Cerebellar cortex (tissue), 1 donor: ENCODE measurements around the gene ZNF215.
"Not testable (repeated sequence)": the region's sequence is repeated elsewhere in the genome, so short reads cannot be mapped to it uniquely, and the experiment has no call there.

Experiments used
- DNase-seq: peaks from one replicate; pipeline ENCODE4 v3.0.0-alpha.2; 2015; ENCODE audit warnings: low spot score

ZNF215 gene

DNA sequence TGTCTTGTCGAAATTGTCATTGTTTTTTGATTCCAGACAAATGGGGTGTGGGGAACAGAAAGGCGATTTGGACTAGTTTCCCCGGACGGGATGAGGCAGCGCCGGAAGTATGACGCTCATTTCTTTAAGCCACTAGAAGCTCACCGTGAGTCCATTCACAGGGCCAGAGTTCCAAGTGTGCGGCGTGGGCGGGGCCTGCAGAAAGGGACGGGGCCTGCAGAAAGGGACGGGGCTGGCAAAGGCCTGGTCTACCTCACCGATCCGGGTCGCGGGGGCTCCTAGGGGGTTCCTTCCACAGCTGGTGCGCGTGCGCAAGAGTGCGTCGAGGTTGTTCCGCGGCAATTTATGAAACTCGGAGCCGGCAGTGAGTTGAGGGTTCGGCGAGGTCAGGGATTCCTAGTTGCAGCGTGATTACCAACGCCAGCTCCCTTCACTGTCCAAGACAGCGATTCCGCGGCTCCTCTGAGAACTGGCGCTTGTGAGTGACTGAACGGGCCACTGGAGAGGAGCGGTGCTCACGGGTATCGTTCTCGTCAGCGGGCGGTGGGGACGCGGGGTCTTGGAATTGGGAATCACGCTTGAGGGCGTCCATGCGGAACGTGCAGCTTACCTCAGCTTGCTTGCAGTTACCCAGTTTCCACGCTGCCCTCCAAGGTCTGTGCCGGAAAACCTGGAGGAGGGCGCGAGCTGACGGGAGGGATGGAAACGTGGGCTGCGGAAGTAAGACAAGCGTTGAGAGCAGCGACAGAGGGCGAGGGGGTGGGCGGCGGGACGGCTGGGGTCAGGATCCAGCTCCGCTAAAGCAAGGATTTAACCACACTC lies at the start of gene ZNF215:
TSS of gene ZNF215 (plus strand) at position 219 of the 822 bp plus-strand sequence. CDS start 5,847 bp downstream, outside the sequence.
- DNase-seq = peak; percentile 81

DNA sequence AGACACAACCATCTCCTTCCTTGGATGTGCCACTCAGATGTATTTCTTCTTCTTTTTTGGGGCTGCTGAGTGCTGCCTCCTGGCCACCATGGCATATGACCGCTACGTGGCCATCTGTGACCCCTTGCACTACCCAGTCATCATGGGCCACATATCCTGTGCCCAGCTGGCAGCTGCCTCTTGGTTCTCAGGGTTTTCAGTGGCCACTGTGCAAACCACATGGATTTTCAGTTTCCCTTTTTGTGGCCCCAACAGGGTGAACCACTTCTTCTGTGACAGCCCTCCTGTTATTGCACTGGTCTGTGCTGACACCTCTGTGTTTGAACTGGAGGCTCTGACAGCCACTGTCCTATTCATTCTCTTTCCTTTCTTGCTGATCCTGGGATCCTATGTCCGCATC lies 49.3 kb upstream of the ZNF215 start:
- DNase-seq = no peak

DNA sequence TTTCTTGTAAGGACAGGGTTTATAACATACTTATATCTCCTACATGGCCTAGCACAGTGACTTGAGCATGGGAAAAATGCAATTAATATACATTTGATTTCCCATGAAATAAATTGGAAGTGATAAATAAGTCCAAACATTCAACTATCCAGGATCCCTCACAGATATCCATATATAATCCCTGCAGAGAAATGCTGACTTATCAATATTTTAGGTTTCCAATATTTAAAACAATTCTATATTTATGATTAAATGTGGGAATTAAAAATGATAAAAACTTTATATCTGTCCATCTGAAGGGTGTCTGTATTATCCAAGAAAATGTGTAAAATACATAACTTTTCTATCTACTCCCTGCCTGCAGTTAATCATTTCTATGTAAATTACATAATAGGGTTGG lies 43.5 kb upstream of the ZNF215 start:
- no peak for DNase-seq

DNA sequence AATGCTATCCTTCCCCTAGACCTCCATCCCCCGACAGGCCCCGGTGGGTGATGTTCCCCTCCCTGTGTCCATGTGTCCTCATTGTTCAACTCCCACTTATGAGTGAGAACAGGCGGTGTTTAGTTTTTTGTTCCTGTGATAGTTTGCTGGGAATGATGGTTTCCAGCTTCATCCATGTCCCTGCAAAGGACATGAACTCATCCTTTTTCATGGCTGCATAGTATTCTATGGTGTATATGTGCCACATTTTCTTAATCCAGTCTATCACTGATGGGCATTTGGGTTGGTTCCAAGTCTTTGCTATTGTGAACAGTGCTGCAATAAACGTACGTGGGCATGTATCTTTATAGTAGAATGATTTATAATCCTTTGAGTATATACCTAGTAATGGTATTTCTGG lies 38.5 kb upstream of the ZNF215 start:
- not testable (repeated sequence) for DNase-seq

DNA sequence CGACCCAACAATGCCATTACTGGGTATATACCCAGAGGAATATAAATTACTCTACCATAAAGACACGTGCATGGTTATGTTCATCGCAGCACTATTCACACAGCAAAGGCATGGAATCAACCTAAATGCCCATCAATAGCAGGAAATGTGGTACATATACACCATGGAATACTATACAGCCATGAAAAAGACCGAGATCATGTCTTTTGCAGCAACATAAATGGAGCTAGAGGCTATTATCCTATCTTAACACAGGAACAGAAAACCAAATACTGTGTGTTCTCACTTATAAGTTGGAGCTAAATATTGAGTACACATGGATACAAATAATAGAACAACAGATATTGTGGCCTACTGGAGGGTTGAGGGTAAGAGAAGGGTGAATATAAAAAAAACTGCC lies 37.4 kb upstream of the ZNF215 start:
- DNase-seq = no peak

DNA sequence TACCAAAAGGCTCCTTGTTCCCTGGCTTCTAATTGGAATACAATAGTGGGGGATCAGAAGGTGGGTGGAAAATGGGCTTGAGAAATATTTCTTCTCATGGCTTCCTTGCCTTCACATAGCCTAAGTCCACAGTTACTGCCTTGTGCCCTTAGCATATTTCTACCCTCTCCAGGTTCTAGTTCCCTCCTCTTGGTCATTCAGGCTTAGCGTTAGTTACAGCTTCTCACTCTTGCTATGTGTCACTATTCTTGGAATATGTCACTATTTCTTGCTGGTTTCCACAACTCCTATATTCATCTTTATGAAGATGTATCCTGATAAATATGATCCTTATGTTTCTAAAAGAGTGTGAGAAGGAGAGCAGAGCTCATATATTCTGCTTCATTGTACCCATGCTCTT lies 36.4 kb upstream of the ZNF215 start:
- no peak for DNase-seq

DNA sequence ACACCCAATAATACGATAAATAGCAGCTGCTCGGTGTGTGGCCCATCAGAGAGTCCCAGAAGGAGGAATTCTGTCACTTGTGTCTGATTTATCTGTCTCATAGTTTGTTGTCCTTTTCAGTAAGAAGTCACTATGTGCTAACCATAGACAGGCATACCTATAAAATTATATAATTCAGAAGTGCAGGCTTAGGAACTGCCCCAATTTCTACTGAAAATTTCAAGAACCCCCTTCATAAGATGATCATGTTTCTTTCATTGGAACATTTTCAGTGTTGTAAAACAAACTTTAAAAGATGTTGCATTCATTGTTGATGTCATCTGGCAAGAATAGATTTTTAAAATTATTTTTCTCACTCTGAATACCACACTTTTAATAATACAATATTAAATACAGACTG lies 33.8 kb upstream of the ZNF215 start, which contains the start of gene OR2D2:
TSS of gene OR2D2 (minus strand) at position 101 of the 400 bp plus-strand sequence. CDS start at position 101, 0 bp downstream.
- no peak for DNase-seq

DNA sequence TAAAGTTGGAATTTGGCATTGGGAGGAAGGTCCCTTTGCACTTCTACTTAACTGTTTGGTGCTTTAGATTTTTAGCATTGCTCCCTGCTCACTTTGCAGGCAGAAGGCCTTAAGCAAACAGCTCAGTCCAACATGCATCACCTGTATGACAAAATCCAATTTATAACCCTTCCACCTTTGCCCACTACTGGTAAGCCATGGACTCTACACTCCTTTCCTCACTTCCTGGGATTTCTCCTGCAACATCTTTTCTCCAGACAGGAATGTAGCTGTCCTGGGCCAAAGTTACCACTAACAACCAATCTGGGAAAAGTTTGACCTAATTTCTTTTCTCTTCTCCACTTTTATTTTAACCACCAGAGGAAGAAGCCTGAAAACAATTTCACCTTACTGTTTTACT lies 32.1 kb upstream of the ZNF215 start:
- no peak for DNase-seq

DNA sequence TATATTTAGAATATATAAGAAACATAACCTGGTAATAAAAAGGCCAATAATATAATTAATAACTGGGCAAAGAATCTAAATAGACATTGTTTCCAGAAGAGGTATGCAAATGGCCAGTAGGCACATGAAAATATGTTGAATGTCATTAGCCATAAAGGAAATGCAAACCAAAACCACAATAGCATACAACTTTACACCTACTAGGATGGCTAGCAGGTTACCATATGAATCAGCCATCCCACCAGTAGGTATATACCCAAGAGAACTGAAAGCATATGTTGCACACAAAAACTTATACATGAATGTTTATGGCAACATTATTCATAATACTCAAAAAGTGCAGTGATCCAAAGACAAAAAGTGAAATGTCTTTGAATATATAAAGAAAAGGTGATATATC lies 31.2 kb upstream of the ZNF215 start:
- DNase-seq = no peak

DNA sequence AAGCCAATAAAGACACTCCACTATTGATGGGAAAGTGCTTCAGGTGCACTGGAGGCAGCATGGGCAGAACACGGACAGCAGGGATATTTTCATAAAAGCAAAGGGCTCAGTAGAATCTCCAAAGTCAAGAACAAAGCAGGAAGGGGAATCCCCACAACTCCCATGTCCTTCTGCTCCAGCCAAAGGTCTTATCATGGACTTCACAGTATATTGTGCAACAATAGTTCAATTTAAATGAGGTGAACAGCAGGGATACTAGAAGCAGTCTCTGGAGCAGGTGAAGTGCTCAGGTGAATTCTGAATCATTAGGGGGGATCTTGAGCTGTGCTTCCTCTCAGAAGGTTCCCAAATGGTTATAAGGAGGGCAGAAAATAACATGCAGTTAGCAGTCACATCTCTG lies 27.3 kb upstream of the ZNF215 start:
- DNase-seq = no peak

DNA sequence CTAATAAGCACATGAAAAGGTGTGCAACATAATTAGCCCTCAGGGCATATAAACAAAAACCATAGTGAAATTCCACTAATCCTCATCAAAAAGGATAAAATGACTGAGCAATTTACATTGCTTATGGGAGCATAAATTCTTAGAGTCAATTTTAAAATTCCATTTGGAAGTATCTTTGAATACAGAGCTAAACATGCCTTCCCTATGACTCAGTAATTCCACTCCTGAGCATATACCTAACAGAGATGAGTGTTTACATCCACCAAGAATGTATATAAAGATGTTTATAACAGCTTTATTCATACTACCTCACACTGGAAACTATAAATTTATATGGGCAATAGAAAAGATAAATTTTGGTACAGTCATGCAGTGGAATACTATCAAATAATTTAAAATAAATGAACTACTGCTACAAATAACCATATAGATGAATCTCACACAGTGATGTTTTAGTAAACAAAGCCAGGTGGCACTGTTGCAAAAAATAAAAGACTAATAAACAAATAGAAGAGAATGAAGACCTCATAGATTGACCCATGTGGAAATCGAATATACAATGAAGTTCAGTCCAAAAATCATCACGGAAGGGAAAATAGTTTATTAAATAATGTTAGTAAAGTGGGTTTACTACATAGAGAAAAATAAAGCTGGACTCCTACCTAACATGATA lies 25.8 kb upstream of the ZNF215 start:
- DNase-seq = no peak

DNA sequence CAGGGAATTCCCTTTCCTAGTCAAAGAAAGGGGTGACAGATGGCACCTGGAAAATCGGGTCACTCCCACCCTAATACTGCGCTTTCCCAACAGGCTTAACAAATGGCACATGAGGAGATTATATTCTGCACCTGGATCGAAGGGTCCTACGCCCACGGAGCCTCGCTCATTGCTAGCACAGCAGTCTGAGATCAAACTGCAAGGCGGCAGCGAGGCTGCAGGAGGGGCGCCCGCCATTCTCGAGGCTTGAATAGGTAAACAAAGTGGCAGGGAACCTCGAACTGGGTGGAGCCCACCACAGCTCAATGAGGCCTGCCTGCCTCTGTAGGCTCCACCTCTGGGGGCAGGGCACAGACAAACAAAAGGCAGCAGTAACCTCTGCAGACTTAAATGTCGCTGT lies 21.4 kb upstream of the ZNF215 start:
- not testable (repeated sequence) for DNase-seq

DNA sequence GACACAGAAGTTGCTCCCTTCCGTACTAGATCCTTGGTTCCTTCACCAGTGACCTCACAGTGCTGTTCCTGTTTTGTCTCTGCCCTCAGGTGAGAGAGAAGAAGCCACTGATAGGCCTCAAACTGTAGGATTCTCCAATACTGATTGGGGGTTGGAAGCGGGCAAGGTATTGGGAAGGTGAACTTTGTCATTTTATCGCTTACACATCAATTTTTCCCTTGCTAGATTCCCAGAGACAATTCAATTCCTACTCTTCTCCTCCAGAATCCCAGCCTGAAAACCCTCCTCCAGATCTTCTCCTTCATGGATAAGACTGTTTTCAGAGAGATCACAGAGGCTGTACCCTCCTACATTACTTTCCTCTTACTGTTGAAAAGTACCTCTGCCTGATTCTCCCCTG lies 14.8 kb upstream of the ZNF215 start:
- DNase-seq = no peak

DNA sequence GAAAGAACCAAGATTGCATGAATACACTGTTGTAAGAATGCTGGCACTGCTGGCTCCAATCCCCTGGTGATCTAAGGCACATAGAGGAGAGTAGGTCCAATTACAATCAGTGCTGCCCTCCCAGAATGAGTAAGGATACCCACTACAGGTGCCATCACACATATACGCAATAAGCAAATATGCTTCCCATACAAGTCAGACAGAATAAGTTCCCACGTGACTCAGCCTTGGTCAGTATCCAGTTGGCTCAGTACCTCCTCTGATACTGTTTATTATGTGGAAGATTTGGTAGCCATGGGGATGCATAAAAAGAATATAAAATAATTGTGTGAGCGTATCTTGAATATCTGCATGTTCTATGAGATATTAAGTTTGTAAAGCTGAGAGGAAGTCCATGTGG lies 14.3 kb upstream of the ZNF215 start:
- no peak for DNase-seq

DNA sequence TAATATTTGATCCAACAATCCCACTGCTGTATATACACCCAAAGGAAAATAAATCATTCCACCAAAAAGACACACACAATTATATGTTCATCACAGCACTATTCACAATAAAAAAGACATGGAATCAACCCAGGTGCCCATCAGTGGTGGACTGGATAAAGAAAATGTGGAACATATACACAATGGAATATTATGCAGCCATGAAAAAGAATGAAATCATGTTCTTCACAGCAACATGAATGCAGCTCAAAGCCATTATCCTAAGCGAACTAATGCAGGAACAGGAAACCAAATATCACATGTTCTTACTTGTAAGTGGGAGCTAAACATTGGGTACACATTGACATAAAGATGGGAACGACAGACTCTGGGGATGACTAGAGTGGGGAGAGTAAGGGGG lies 6.5 kb upstream of the ZNF215 start:
- DNase-seq = no peak

DNA sequence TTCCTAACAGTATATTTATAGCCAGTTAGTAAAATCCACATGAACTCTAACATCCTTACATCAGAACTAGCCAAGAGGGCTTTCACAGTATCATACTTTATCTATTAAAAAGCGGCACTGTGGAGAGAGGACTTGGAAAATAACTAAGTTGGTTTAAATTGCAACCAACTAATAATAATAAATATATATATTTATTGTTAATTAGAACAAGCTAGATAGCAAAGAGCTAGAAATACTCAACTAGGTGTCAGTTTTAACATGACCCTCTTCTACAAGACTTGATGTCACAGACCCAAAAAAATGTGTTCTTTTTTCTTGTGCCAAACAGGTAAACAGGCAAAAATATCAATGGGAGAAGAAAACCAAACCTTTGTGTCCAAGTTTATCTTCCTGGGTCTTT lies 5.5 kb upstream of the ZNF215 start, which contains the start of gene OR2D3:
TSS of gene OR2D3 (plus strand) at position 301 of the 400 bp plus-strand sequence. CDS start at position 301, 0 bp downstream.
- DNase-seq = no peak

DNA sequence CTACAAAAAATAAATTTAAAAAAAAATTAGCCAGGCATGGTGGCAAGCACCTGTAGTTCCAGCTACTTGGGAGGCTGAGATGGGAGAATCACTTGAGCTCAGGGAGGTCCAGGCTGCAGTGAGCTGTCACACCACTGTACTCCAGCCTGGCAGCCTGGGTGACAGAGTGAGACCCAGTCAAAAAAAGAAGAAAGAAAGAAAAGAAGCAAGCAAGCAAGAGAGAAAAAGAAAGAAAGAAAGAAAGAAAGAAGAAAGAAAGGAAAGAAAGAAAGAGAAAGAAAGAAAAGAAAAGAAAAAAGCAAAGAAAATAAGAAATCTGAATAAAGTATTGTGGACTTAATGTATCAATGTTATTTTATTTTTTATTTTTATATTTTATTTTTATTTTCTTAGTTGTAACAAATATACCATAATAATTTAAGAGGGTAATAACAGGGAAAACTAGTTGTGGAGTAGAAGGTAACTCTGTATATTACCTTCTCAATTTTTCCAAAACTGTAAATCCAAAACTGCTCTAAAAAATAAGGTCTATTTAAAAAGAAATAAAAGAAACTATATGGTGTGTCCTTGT lies 1.1 kb upstream of the ZNF215 start:
- DNase-seq = no peak

DNA sequence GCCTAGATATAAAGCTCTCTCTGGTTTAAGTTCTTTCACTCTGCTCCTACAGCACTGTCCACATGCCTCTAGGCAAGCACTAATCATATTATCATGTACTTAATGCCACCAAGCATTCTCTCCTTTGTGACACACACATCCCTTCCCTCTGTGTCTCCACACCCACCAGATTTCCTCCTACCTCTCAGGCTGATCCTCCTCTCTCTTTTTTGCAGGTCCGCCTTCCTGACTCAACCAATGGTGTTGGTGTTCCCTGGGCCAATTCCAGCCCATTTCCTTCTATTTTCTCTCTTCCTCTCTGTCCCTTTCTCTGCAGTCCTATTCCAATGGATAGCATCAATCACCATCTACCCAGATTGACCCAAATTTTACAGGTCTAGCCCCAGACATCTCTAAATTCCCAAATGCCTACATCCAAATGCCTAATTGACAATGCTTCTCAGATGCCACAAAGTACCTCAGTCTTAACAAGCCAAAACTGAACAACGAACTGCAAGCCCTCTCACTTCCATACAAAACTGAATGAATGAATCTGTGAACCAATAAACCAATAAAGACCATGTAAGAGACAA lies 504 bp upstream of the ZNF215 start:
- peak; percentile 32 for DNase-seq

DNA sequence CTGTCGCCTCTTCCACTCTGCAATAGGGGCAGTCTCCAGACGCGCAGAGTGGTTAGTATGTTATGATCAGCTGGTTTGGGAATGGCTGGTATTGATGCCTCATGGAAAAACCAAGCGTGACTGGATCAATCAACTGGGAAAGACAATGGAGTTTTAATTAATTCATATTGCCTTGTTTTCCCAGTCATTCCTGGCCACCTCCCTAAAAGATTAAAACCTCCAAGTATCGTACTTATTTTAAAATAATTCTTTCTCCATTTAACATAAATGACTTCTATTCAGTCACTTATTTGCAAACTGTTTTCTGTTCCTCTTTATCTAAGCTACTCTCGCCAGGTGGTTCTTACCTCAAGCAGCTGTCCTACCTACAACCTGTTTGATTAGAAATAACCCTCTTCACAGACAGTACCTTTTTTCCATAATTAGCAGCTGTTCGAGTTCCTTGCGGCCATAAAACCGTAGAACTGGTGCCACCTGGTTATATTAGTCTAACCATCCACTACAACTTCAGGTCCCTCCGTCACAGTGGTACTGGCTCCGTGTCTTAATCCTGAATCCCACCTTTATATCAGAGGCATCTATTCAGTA lies 898 bp downstream of the ZNF215 start:
- no peak for DNase-seq

DNA sequence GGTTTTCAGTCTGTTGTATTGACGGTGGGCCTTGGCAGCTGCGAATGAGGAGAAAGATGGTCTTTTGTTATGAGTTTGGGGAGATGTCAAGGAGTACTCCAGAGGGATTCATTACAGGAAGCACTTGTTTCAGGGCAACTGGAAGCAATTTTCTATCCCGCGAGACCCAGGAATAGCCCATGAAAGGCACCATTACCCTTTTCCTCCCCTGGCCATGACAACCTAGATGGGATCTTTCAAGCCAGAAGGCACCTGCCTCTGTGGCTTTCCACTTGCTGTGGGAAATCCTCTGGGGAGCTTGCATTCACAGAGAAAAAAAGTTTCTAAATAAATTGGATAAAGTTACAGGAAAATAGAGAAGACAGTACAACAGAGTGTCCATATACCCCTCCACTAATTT lies 2.7 kb downstream of the ZNF215 start:
- no peak for DNase-seq

DNA sequence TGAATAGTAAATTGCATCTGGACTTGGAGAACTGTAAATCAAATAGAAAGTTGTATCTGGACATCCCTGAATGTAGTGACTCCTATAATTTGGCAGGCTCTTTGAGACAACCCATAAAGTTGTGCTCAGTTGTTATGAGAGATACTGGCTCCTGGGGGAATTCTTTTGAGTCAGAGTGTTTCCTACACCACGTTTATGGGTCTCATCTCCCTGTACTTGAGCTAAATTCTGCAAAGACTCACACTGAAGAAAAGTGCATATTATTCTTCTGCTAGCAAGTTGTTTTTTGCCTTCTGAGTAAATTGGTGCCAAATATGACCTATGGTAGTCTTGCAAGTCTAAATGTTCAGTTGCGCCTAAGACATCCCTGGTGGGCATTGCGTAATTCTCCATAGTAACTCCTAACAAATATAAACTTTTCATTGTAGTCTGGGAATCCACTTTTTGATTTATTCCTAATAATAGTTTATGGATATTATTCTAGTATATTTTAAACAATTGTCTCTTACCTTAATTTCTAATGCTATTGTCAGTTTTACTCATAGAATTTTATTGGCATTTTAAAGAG lies 5.0 kb downstream of the ZNF215 start:
- DNase-seq = no peak

DNA sequence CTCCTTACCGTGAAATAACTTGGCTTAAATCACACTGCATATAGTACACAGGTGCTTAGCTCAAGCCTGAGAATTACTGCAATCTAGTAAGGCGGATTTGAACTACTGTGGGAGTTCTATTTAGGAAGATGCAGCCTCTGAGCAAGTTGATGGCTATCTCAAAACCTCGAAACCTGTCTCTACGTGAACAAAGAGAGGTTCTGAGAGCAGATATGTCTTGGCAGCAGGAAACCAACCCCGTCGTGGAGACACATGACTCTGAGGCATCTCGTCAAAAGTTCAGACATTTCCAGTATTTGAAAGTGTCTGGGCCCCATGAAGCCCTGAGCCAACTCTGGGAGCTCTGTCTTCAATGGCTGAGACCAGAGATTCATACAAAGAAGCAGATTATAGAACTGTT lies 5.9 kb downstream of the ZNF215 start:
- no peak for DNase-seq
